K562 (cell line): ENCODE results near the gene CTDNEP1. TPM values are rescaled to one million over a fixed set of nuclear protein-coding genes. Genes with fewer than 3 reads are reported as not detected.

Experiments used
- BRD4 ChIP-seq: fragments of 200-600 bp; sonication (generic); IDR thresholded peaks from 2 replicates; pipeline ENCODE4 v1.6.1; 2017; ENCODE audit warnings: inconsistent platforms
- CBX8 ChIP-seq: fragments of 200-600 bp; sonication (generic); IDR thresholded peaks from 2 replicates; pipeline ENCODE4 v1.6.1; 2012; ENCODE audit warnings: borderline replicate concordance, mixed run types, low read depth, mild to moderate bottlenecking, moderate library complexity, mixed read lengths, low read length, control low read depth, inconsistent platforms; ENCODE audit not compliant: poor library complexity, severe bottlenecking; ENCODE audit errors: extremely low read depth
- CEBPB ChIP-seq: fragments of 450-650 bp; IDR thresholded peaks from 2 replicates; pipeline ENCODE4 v1.6.1; 2016; ENCODE audit warnings: missing genetic modification characterization, missing compliant biosample characterization
- CEBPG ChIP-seq, 3 experiments: fragments of 200-800 bp in 1 of 3; sonication (Bioruptor generic) in 1 of 3; sonication (generic) in 1 of 3; formaldehyde crosslinking in 1 of 3; IDR thresholded peaks in 2 of 3; conservative IDR thresholded peaks in 1 of 3; 2 replicates each; pipeline versions ENCODE4 v1.6.1 to v1.8.0; 2016 to 2022; ENCODE audit warnings: missing compliant biosample characterization in 2 of 3, missing genetic modification characterization in 2 of 3, mild to moderate bottlenecking in 1 of 3, missing genetic modification reagents in 1 of 3
- CSDE1 ChIP-seq, 2 experiments: fragments of 450-650 bp; IDR thresholded peaks; 2 replicates each; pipeline ENCODE4 v1.6.1; 2016; ENCODE audit warnings: mild to moderate bottlenecking in 1 of 2
- ETS2 ChIP-seq: IDR thresholded peaks from 2 replicates; pipeline ENCODE4 v1.6.1; 2016; ENCODE audit warnings: borderline replicate concordance, missing genetic modification characterization, mild to moderate bottlenecking, moderate library complexity, missing compliant biosample characterization; ENCODE audit not compliant: poor library complexity, severe bottlenecking
- FOXA1 ChIP-seq: fragments of 450-650 bp; IDR thresholded peaks from 2 replicates; pipeline ENCODE4 v1.6.1; 2016; ENCODE audit warnings: mild to moderate bottlenecking, borderline replicate concordance
- FOXJ3 ChIP-seq: sonication (generic); formaldehyde crosslinking; IDR thresholded peaks from 2 replicates; pipeline ENCODE4 v1.4.0; 2020; ENCODE audit warnings: mild to moderate bottlenecking, missing genetic modification reagents
- FOXK1 ChIP-seq: sonication (generic); formaldehyde crosslinking; IDR thresholded peaks from 2 replicates; pipeline ENCODE4 v1.8.0; 2022; ENCODE audit warnings: missing genetic modification reagents, mild to moderate bottlenecking, borderline replicate concordance
- GTF2E2 ChIP-seq: fragments of 200-800 bp; sonication (Bioruptor generic); IDR thresholded peaks from 2 replicates; pipeline ENCODE4 v1.6.1; 2016; ENCODE audit warnings: missing genetic modification characterization, missing compliant biosample characterization
- ILF3 ChIP-seq: fragments of 450-650 bp; IDR thresholded peaks from 2 replicates; pipeline ENCODE4 v1.6.1; 2018; ENCODE audit warnings: antibody characterized with exemption, mild to moderate bottlenecking, moderate library complexity, borderline replicate concordance
- MEF2D ChIP-seq: conservative IDR thresholded peaks from 2 replicates; pipeline ENCODE4 v1.6.1; 2016; ENCODE audit warnings: low read depth, missing genetic modification characterization, missing compliant biosample characterization
- MYBL2 ChIP-seq, 2 experiments: fragments of 450-650 bp in 1 of 2; sonication (generic) in 1 of 2; formaldehyde crosslinking in 1 of 2; IDR thresholded peaks; 2 replicates each; pipeline versions ENCODE4 v1.6.1 to v1.8.1; 2017 to 2022; ENCODE audit warnings: borderline replicate concordance in 1 of 2, inconsistent platforms in 1 of 2, low read depth in 1 of 2, mild to moderate bottlenecking in 1 of 2, missing genetic modification reagents in 1 of 2, moderate library complexity in 1 of 2
- NBN ChIP-seq: fragments of 450-650 bp; IDR thresholded peaks from 2 replicates; pipeline ENCODE4 v1.6.1; 2016; ENCODE audit warnings: low read depth, mild to moderate bottlenecking
- NELFE ChIP-seq: IDR thresholded peaks from 2 replicates; pipeline ENCODE4 v1.6.1; 2011; ENCODE audit warnings: mild to moderate bottlenecking; ENCODE audit not compliant: insufficient read depth, insufficient read length
- NEUROD1 ChIP-seq: fragments of 150-350 bp; IDR thresholded peaks from 2 replicates; pipeline ENCODE4 v1.6.1; 2014; ENCODE audit warnings: borderline replicate concordance, low read length, low read depth; ENCODE audit not compliant: partially characterized antibody
- PHB ChIP-seq: fragments of 250-450 bp; sonication (Bioruptor Pico); IDR thresholded peaks from 2 replicates; pipeline ENCODE4 v1.5.0; 2021
- RFX1 ChIP-seq: fragments of 450-650 bp; IDR thresholded peaks from 2 replicates; pipeline ENCODE4 v1.6.1; 2016; ENCODE audit warnings: mild to moderate bottlenecking, moderate library complexity
- TEAD1 ChIP-seq, 2 experiments: fragments of 450-650 bp in 1 of 2; sonication (generic) in 1 of 2; formaldehyde crosslinking; IDR thresholded peaks; 2 replicates each; pipeline versions ENCODE4 v1.4.0 to v1.8.0; 2020 to 2022; ENCODE audit warnings: mild to moderate bottlenecking in 2 of 2, missing genetic modification reagents in 1 of 2
- TRIM24 ChIP-seq, 2 experiments: fragments of 450-650 bp; IDR thresholded peaks; 2 replicates each; pipeline ENCODE4 v1.6.1; 2016
- ZNF23 ChIP-seq: fragments of 250-450 bp; sonication (Bioruptor Pico); IDR thresholded peaks from 2 replicates; pipeline ENCODE4 v1.4.0; 2020; ENCODE audit warnings: mild to moderate bottlenecking
- ZNF274 ChIP-seq: IDR thresholded peaks from 2 replicates; pipeline ENCODE4 v1.6.1; 2011; ENCODE audit warnings: low read depth, mild to moderate bottlenecking, low read length, moderate library complexity, borderline replicate concordance
- ZNF347 ChIP-seq: fragments of 450-650 bp; formaldehyde crosslinking; IDR thresholded peaks from 2 replicates; pipeline ENCODE4 v1.4.0; 2020; ENCODE audit warnings: low read depth, mild to moderate bottlenecking, moderate library complexity
- ZNF41 ChIP-seq: fragments of 250-450 bp; sonication (Bioruptor Pico); conservative IDR thresholded peaks from 2 replicates; pipeline ENCODE4 v1.4.0; 2020; ENCODE audit warnings: mild to moderate bottlenecking
- ZNF75A ChIP-seq: fragments of 450-650 bp; formaldehyde crosslinking; IDR thresholded peaks from 2 replicates; pipeline ENCODE4 v1.4.0; 2020; ENCODE audit warnings: mild to moderate bottlenecking
- ZNF766 ChIP-seq: fragments of 200-800 bp; sonication (Bioruptor generic); conservative IDR thresholded peaks from 2 replicates; pipeline ENCODE4 v1.6.1; 2016; ENCODE audit warnings: missing genetic modification characterization, missing compliant biosample characterization
- ZNF830 ChIP-seq: fragments of 250-450 bp; sonication (Bioruptor Pico); IDR thresholded peaks from 2 replicates; pipeline ENCODE4 v1.5.0; 2021; ENCODE audit warnings: mild to moderate bottlenecking
- polyA plus RNA-seq, 8 experiments: library from polyadenylated mRNA; depleted of rRNA in 4 of 8; stranded (reverse) in 5 of 8; unstranded in 3 of 8; fragments of >200 nt; fragmentation: Nextera tagmentation in 2 of 8; fragmentation: Illumina TruSeq in 1 of 8; extraction: Ambion mirVana in 2 of 8; extraction: Trizol in 1 of 8; gene quantifications; 2 replicates each; pipeline versions ENCODE4 v1.2.1 to v1.2.3, GENCODE V29; 2011 to 2014; ENCODE audit warnings: inconsistent platforms in 1 of 8, missing spikeins in 1 of 8
- total RNA-seq, 7 experiments: library from RNA; depleted of rRNA in 6 of 7; stranded (reverse); fragments of >200 nt in 6 of 7; fragmentation: Illumina TruSeq in 2 of 7; extraction: Trizol in 2 of 7; gene quantifications; 2 replicates each; pipeline versions ENCODE4 v1.2.1 to v1.2.3, GENCODE V29; 2011 to 2021; ENCODE audit warnings: low replicate concordance in 1 of 7
- TF ChIP-seq, protein P1 (sequence below): fragments of 250-450 bp; sonication (Bioruptor Pico); IDR thresholded peaks from 2 replicates; pipeline ENCODE4 v1.8.0; 2021; ENCODE audit warnings: moderate library complexity, mild to moderate bottlenecking, inconsistent platforms

The CTDNEP1 gene
- total and polyA plus RNA-seq, 9 of the 15 experiments (the other 6 are each of a cell fraction or from before 2014, with no cell fraction given): 10.7 to 150 (median 28.5) TPM

DNA sequence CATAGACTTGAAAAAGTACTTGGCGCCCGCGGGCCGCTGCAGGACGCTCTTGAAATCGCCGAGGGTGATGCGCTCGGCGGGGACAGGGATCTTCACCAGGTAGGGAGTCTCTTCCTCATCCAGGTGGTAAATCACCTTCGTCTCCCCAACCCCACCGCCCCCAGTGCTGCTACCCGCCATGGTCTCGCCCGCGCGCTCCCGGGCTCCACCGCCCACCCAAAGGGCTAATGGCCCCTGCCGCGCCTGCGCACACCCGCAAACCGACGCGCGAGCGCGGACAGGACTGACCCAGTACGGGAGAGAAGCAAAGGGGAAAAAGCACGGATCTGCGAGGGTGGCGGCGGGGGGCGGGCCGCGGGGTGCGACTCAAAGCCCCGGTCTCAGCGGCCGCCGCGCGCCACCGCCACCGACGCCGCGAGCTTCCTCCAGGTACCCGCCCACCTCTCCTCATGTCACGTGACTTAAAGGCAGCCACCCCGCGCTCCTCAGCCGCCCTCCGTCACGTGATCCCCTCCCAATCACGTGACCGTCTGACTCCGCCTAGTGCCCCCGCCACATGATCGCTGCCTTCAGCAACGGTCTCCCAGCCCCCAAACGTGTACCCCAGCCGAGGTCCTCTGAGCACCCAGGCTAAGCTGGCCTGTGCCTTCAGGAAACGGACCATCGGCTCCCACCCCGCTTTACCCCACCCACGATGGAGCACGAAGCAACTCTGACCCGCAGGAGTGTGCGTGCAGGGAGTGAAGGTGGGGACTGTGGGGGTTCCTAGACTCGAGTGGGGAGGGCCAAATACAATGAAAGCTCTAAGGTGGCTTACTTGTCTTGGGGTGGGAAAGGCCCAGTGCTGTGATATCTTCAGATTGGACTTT lies 17.2 kb downstream of the CTDNEP1 start, which contains the start of gene DVL2 (continued):
- TF ChIP-seq ZNF830 (CRISPR knock-in tag): peak; percentile 91; the same call in 1 of the 2 replicates
- TF ChIP-seq ZNF347 (CRISPR knock-in tag): no peak
- no peak for TF ChIP-seq ZNF766 (CRISPR knock-in tag)
- TF ChIP-seq NELFE: no peak
- no peak for TF ChIP-seq CEBPB (tag)
- TF ChIP-seq, protein P1, sequence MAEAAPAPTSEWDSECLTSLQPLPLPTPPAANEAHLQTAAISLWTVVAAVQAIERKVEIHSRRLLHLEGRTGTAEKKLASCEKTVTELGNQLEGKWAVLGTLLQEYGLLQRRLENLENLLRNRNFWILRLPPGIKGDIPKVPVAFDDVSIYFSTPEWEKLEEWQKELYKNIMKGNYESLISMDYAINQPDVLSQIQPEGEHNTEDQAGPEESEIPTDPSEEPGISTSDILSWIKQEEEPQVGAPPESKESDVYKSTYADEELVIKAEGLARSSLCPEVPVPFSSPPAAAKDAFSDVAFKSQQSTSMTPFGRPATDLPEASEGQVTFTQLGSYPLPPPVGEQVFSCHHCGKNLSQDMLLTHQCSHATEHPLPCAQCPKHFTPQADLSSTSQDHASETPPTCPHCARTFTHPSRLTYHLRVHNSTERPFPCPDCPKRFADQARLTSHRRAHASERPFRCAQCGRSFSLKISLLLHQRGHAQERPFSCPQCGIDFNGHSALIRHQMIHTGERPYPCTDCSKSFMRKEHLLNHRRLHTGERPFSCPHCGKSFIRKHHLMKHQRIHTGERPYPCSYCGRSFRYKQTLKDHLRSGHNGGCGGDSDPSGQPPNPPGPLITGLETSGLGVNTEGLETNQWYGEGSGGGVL: no peak
- TF ChIP-seq ZNF41 (CRISPR knock-in tag): no peak
- no peak for TF ChIP-seq NEUROD1
- TF ChIP-seq ZNF23 (CRISPR knock-in tag): no peak
- TF ChIP-seq ILF3: peak; percentile 98
- no peak for TF ChIP-seq FOXK1
- no peak for TF ChIP-seq RFX1
- no peak for TF ChIP-seq ETS2 (tag)
- TF ChIP-seq CSDE1 (IDR thresholded peaks at IDR 0.05): no peak
- TF ChIP-seq FOXA1: no peak
- TF ChIP-seq FOXJ3: no peak
- no peak for TF ChIP-seq ZNF75A (CRISPR knock-in tag)
- TF ChIP-seq MEF2D (tag): no peak
- no peak for TF ChIP-seq GTF2E2
- TF ChIP-seq BRD4: no peak
- TF ChIP-seq CEBPG (CRISPR knock-in tag; IDR thresholded peaks at IDR 0.05): no peak
- no peak for TF ChIP-seq CEBPG (tag; conservative IDR thresholded peaks at IDR 0.05 in 1 of 2, IDR thresholded peaks at IDR 0.05 in 1 of 2)
- no peak for TF ChIP-seq CBX8
- no peak for TF ChIP-seq PHB (CRISPR knock-in tag)
- no peak for TF ChIP-seq MYBL2 (IDR thresholded peaks at IDR 0.05; ENCODE audit: low read depth)
- TF ChIP-seq MYBL2 (CRISPR knock-in tag; IDR thresholded peaks at IDR 0.05; ENCODE audit: borderline replicate concordance): no peak
- TF ChIP-seq ZNF274: no peak
- TF ChIP-seq TRIM24 (IDR thresholded peaks at IDR 0.05): no peak
- TF ChIP-seq NBN: no peak
- TF ChIP-seq TEAD1 (CRISPR knock-in tag; IDR thresholded peaks at IDR 0.05): peak in 1 of 2 experiments; percentile 75; a peak in 1 of 4 replicates
